Amniotic stem cell (primary cell): ENCODE results near the gene PCA3.
"Not testable (repeated sequence)": the region's sequence is repeated elsewhere in the genome, so short reads cannot be mapped to it uniquely, and the experiment has no call there.

Experiments
- DNase-seq: peaks from one replicate; lab custom pipeline; 2025; lab: John Stamatoyannopoulos, UW

Gene PCA3

DNA sequence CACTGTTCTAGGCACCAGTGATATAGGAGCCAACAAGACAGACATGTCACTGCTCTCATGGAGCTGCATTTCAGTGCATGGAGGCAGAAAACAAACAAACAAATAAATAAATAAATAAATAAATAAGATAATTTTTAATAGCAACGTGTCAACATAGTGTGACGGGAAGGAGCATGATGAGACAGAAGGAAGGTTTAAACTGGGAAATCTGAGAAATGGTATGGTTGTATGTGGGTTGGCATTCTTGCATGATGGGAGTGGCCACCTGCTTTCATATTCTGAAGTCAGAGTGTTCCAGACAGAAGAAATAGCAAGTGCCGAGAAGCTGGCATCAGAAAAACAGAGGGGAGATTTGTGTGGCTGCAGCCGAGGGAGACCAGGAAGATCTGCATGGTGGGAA, at the start of gene PCA3:
TSS of gene PCA3 (plus strand) at position 301 of the 400 bp plus-strand sequence.
- no peak for DNase-seq

DNA sequence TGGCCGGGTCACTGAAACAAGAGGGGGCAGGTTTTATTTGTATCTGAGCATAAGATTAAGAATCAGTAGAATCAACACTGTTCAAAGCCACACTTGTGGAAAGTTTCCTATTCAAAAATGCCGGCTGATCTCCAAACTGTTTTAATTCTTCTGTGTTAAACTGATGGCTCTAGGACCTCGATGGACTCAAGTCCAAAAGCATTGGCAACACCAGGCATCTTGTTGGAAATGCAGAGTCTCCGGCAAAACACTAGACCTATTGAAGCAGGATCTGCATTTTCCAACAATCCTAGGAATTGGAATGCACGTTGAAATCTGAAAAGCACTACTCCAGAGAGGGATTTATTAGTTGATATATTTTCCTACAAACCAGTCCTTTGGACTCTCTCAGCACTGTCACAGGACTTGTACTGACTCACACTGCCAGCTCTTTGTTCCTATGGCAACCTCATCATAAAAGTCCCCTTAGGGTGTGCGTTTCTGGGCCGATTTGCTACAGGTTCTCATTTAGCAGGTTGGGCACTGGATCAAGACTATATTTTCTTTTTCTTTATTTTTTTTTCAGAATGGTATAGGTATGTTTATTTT, 48.1 kb upstream of the PCA3 start:
- DNase-seq: no peak

DNA sequence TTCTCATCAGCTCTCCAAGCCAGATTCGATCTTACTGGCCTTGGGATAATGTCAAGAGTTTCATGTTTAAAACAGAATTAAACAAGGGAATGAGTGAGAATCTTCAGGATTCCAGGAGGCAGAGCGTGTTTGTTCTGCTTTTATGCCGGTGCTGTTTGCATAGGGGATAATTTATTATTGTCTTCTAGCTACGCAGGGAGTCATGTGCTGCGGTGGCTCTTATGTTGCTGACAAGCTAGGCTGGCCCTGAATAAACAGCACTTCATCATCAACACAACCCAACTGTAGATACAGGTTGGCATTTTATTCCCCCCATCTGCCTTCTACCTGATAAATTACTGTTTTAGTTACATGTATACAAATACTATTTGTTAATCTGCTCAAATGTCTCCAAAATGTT, 47.1 kb upstream of the PCA3 start:
- no peak for DNase-seq

DNA sequence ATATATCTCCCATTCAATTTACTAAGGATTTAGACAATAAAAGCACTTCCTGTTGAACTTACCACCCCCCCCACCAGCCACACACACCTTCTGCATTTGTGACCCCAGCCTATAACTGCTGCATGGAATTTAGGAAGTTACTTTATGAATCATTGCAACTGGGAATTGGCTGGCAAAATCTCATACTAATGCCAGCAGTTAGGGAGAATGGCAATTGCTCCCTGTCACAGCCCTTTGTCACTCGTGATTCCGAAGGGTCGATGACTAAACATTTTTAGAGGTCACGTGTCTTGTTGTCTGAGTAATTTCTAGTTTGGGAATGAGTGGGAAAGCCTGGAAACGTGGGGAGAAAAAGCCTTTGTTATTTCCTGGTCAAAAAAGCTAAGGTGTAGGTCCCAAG, 46.6 kb upstream of the PCA3 start:
- DNase-seq: no peak

DNA sequence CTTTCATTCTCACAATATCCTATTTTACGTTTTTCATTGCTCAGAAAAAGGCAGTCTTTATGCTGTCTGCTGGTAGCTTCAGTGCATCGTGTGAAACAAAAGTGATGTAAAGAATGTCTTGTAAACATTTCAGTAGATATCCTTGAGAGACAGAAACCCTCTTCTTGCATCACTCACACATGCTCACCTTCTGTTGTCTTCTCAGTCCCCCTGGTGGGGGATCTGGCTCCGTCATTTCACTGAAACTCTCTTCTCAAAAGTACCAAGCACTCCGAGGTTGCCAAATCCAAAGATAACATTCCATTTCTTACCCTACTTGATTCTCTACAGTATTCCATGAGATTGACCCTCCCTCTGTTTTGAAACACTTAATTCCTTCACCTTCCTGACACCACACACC, 46.1 kb upstream of the PCA3 start:
- DNase-seq: no peak

DNA sequence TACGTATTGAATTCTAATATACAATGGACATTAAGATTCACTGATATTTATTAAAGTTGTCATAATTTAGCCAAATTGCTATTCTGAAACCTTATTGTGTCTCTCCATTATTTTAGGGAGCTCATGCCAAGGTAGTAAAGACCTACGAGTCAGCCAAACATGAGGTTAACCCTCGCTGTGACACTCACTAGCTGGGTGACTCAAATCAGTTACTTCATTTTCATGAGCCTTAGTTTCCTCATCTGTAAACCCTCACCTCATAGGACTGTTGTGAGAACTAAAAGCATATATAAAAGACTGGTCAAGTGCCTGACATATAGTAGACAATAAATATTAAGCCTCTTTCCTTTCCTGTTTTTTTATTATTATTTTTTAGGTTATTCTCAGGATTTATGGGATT, 44.0 kb upstream of the PCA3 start:
- DNase-seq: no peak

DNA sequence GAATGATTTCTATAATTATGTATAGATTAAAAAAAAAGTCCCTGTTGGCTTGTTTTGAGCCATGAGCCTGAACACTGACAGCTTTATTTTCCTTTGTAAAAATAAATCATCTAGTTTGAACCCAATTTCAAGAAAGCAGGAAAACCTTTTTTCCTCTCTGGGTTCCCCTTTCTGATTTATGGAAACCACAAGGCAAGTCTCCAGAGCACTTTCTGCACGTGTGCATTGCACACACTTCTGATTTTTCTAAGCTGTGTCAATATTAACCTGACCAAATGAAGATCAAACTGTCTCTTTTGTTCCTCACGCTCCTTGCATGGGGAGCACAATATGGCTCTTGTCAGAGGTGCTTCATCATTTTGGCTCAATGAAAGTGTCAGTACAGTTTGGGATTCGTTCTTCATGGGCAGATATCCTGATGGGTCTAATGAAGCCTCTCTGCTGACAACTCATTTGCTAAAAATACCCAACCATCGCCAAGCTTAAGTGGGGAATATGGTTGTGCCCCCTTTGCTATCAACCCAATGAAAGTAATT, 39.2 kb upstream of the PCA3 start:
- DNase-seq: no peak

DNA sequence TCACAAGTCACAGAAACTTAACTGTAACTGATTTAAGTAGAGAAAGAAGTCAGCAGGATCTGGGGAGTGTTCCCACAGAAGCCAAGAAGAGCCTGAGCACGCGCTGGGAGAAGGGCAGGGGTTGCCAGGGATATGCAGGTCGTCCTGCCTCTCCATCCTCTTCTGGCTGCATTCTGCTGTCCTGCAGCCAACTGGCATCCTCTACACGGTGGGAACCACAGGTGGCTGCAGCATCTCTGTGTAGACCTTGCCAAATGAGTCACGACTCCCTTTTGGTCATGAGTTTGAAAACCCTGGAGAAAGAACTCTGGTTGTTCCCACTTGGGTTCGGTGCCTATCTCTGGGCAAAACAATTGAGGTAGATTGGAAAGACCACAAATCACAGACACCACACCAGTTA, 38.4 kb upstream of the PCA3 start:
- no peak for DNase-seq

DNA sequence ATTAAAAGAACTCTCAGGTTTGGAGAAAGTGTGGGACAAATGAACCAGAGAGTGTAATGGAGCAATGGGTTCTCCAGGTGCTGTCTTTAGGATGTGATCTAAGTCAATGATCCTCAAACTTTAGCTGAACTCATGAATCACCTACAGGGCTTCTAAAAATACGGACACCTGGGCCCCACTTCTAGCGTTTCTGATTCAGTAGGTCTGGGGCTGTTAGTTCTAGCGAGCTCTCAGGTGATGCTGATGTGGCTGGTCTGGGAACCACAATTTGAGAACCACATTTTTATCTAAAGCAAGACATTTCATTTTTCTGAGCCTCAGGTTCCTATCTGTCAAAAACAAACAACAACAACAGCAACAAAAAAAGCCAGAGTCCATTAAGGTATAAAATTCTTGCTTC, 35.1 kb upstream of the PCA3 start:
- no peak for DNase-seq

DNA sequence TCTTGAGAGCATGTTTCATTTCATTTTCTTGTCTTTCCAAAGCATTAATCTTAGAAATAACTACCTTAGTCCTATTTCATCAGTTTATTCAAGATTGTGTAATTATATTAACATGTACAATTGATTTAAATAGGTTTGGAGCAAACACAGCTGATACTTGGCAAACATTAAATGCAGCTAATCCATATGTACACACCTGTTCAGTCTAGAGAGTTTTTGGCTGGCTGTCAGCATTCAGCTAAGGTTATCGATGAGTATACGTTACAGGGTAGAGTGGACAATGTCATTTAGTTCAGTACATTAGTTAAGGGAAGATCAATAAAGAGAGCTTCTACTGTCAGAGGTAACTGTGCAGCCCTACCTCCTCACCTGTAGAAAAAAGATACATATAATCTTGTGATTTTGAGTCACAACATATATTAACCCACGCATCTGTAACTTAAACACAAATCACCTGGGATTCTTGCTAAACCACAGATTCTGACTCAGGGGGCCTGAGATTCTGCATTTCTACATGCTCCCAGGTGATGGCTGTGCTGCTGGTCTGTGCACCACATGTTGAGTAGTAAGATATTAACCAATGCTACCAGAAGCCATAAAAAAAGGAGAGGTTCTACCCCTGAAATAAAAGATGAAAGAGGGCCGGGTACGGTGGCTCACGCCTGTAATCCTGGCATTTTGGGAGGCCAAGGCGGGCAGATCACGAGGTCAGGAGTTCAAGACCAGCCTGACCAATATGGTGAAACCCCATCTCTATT, 34.1 kb upstream of the PCA3 start:
- no peak for DNase-seq

DNA sequence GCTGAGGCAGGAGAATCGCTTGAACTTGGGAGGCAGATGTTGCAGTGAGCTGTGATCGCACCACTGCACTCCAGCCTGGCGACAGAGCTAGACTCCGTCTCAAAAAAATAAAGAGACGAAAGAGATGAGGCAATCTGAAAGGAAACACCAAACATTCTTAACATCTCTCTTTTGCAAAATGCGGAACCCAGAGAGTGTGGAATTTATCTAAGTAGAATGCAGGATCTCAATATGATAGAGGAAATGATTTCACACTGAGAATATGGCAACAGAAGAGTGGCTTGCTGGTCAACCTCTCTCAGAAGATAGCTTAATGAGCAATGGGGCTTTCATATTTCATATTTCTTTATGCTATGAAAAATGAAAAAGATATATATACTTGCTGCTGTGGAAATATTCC, 33.4 kb upstream of the PCA3 start:
- DNase-seq: no peak

DNA sequence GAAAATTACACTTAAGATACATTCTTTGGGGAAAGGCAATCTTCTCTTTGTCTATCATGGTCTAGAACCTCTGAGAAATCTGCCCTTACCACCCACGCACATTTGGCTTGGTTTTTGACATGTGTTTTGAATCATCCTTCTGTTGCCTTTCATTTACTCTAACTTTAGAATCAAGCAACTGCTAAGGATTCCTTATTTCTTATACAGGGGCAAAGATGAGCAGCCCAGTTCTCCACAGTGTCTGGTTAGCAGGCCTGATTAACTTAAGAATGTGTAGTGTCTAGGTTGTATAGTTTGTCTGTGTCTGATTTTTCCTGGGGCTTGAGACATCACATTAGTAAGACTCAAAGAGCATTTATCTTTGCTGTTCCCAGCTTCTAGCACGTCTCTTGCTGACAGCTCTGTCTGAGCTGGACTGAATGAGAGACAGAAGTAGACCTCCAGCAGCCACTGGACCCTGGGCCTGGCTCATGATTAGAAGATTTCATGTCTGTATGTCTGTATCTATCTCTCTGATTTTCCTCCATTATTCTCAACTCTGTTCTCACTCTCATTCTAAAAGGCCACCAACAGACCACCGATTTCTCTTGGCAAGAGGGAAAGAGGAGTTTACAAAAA, 31.8 kb upstream of the PCA3 start:
- DNase-seq: no peak

DNA sequence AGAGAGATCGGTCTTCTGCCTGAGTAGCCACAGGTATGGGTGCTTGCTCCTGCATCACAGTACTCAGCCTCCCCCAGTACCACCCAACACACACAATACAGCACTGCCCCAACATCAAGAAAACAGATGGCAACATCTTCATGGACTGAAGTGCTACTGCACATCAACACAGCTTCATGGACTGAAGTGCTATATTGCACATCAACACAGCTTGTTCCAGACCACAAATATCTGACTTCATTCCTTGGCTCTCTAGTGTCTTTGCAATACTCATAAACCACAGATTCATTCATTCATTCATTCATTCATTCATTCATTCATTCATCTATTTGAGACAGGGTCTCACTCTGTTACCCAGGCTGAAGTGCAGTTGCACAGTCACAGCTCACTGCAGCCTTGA, 31.1 kb upstream of the PCA3 start:
- DNase-seq: no peak

DNA sequence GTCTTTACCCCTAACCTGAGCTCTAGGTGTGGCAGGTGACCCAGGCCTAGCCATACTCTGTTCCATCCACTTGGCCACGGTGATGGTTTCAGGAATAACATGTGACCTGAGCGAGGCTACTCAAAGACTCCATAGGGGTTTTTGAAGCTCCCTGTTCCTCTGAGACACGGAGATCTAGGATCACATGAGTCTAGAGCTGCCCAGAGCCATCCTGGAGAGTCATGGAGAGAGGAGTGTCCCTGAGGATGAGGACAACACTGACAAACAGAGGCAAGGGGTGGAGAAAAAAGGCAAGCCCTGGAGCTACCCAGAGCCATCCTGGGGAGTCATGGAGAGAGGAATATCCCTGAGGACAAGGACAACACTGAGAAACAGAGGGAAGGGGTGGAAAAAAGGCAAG, 29.5 kb upstream of the PCA3 start:
- no peak for DNase-seq

DNA sequence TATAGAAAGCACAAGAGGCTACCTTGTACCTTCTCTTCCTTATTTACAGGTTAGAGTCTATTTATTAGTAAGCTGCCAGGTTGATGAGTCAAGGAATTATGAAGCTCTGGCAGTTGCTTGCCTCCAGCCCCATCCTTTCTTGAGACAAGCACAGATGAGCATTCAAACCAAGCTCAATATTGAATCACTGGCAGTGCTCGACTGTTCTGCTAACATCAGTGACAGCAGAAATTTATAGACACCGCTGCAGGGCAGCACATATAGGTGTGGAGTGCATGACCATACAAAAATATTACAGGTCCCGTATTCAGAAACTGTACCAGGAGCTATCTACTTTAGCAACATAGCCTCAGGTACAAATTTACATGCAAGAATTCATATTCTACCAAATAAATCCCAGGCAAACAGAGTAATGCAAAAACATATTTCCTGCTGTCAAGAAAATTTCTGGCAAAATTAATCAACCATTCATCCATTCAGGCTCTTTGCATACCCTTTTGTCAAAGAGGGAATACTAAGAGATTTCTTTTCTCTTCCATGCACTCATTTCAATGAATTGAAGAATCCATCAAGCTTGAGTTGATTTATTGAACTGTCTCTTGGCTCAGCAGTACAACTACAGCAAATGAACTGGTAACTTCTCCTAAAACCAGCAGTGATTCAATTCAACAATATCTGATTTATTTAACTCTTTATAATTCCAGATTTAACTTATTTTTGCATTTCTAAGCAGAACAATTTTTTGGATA, 26.9 kb upstream of the PCA3 start:
- DNase-seq: no peak

DNA sequence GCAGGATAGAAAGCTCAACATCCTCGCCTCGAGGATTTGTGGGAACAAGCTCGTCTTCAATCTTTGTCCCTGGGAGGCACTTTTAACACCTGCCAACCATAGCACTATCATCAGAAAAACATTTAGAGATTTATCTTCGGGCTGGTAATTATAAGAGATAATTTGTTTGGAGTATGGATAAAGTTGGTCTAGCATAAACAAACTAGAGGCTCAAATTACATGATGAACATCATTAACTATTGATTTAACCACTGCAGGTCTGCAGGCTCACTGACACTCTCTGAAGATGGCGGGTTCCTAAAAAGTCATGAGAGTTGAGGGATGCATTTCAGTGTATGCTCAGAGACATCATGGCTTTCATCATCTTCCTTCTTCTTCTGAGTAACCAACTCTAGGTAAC, 25.8 kb upstream of the PCA3 start:
- DNase-seq: no peak

DNA sequence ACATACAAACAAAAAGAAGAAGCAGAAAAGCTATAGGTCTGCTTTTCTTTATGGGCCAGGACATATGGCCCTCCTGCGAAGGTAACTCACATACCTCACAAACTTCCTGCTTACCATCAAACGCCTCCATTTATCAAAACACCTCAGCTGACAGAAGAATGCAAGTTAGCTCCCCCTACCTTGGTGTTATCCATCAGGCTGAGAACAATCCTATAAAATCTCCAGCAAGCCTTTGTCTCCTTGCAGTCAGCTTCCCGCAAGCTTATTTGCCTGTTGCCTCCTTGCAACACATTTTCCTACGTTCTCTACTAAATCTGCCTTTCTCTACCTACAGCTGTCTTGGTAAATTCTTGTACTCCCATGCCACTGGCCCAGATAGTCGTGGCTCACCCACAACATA, 22.7 kb upstream of the PCA3 start:
- no peak for DNase-seq

DNA sequence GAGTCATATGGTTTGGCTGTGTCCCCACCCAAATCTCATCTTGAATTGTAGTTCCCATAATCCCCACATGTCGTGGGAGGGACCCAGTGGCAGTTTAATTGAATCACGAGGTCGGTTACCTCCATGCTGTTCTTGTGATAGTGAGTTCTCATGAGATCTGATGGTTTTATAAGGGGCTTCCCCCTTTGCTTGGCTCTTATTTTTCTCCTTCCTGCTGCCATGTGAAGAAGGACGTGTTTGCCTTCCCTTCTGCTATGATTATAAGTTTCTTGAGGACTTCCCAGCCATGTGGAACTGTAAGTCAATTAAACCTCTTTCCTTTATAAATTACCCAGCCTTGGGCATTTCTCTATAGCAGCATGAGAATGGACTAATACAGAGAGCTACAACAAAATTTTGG, 21.3 kb upstream of the PCA3 start:
- not testable (repeated sequence) for DNase-seq

DNA sequence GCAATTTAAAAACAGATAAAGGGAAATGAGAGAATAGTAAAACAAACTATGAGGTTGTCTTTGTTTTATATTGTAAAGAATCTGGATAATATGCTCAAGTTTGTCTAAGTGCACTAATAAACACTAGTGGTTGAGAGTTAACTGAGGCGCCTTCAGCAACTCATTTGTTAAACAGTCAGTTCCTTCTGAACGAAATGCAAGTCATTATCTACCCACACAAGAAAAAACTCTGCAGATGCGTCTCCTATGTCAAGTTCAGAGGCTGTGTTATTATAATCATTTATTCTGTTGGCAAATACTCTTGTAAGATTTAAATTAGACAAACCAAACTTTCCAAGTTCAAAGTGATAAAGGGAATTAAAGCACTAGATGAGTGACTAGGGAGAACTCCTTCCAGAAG, 20.3 kb upstream of the PCA3 start:
- no peak for DNase-seq

DNA sequence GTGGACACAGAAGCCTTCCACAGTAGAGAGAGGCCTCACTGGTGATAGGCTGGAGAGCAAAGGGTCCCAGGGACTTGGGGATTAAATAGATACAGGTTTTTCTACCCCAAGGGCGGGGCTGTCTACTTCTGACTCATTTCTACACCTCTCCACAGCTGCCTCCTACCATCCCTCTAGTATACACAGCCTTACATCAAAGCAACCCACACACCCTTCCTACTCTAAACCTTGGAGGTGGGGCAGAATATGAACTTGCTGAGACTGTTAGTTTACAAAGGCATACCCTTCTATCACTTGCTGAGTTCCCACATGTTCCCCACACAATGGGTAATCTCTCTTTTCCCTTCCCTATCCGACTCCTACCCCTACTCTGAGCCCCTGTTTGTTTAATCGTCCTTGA, 19.9 kb upstream of the PCA3 start:
- no peak for DNase-seq

DNA sequence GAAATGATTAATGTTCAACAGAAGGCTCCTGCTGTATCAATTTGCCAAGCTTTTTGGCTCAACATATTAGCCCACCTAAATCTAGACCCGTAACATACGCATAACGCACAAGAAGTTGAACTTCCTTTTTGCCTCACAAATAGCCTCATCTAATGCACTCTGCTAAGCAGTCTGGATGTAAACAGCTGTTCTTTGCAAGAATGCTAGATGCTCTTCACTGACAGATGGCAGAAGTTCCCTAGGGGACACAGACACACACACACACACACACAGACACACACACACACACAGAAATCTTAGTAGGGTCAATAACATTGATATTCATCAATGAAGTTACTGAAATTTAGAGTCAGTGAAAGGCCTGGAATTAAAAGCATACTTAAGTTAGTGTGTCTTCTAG, 13.2 kb upstream of the PCA3 start:
- no peak for DNase-seq

DNA sequence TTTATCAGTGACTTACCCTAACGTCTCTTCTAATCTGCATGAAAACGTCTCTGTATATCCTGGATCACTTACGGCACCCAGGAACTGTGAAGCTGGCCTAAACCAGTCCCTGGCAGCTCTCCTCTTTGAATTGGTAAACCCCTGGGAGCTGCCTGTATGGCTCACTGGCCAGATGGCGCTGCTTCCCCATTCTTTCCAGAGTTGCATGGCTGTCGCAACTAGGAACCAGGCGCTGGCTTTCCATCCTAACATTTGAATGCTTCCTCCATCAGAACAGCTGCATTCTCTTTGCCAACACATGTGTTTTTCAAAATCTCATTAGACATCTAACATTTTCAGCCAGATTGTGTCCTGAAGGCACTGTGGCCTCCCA, 8.0 kb upstream of the PCA3 start:
- no peak for DNase-seq
